Gastrocnemius medialis (tissue), 4 donors: ENCODE data around the gene PLP2. TPM values are rescaled to one million over a fixed set of nuclear protein-coding genes. Genes with fewer than 3 reads are reported as not detected.

Experiments
- ATAC-seq, 2 donors: fragments of 150-250 bp; one replicate each; pipeline ENCODE4 v1.9.1; 2016
- DNase-seq, 2 donors: peaks; one replicate each; pipeline ENCODE4 v3.0.0-alpha.2; 2019
- H3K27ac ChIP-seq, 4 donors: fragments of 200-600 bp; sonication (generic); 1 replicate in 1 of 4; 2 replicates in 3 of 4; pipeline ENCODE4 v1.5.1; 2016 to 2018; ENCODE audit warnings: mild to moderate bottlenecking in 2 of 4, moderate library complexity in 1 of 4
- H3K27me3 ChIP-seq, 3 donors: fragments of 200-600 bp; sonication (generic) in 2 of 3; 1 replicate in 1 of 3; 2 replicates in 2 of 3; pipeline versions ENCODE4 v1.5.1 to v1.6.0; 2016 to 2019; ENCODE audit warnings: mild to moderate bottlenecking in 1 of 3, moderate library complexity in 1 of 3
- H3K36me3 ChIP-seq, 2 donors: fragments of 200-600 bp; sonication (generic) in 1 of 2; one replicate each; pipeline ENCODE4 v1.5.1; 2017 to 2018
- H3K4me1 ChIP-seq, 2 donors: fragments of 200-600 bp; sonication (generic) in 1 of 2; one replicate each; pipeline ENCODE4 v1.5.1; 2016 to 2017; ENCODE audit warnings: mild to moderate bottlenecking in 2 of 2
- H3K4me3 ChIP-seq, 4 donors: fragments of 200-600 bp; sonication (generic) in 3 of 4; 1 replicate in 1 of 4; 2 replicates in 3 of 4; pipeline ENCODE4 v1.5.1; 2016 to 2019; ENCODE audit warnings: mild to moderate bottlenecking in 2 of 4
- H3K9me3 ChIP-seq, 3 donors: fragments of 200-600 bp; sonication (generic) in 2 of 3; 1 replicate in 1 of 3; 2 replicates in 2 of 3; pipeline ENCODE4 v1.5.1; 2016 to 2019
- CTCF ChIP-seq, 5 experiments: fragments of 450-650 bp in 3 of 5; fragments of 200-600 bp in 2 of 5; sonication (generic) in 2 of 5; IDR thresholded peaks in 4 of 5; conservative IDR thresholded peaks in 1 of 5; 1 replicate in 4 of 5; 2 replicates in 1 of 5; pipeline ENCODE4 v1.5.1; 2016 to 2019; ENCODE audit warnings: antibody characterized with exemption in 5 of 5, mild to moderate bottlenecking in 3 of 5, moderate library complexity in 3 of 5
- POLR2A ChIP-seq, 2 donors: fragments of 450-650 bp; IDR thresholded peaks; one replicate each; pipeline ENCODE4 v1.6.1; 2017; ENCODE audit warnings: antibody characterized with exemption in 2 of 2, mild to moderate bottlenecking in 2 of 2, moderate library complexity in 2 of 2
- in situ Hi-C, 4 donors: fragments of 200-750 bp; cut with MboI; loops; one replicate each; pipeline versions ENCODE4 v1.15.0 to v1.8.0; 2017; ENCODE audit warnings: low sequenced_read_pairs in 4 of 4
- intact Hi-C: fragments of 100-400 bp; cut with DNase I; formaldehyde crosslinking; loops from one replicate; pipeline ENCODE4 v1.15.1; 2023; ENCODE audit warnings: low total_unique reads
- total RNA-seq, 4 donors: library from RNA; depleted of rRNA; stranded (reverse); fragments of >200 nt; gene quantifications; one replicate each; pipeline versions ENCODE4 v1.1.0 to v1.2.3, GENCODE V29; 2016

Gene PLP2
- total RNA-seq, 4 donors from 2014 or later: 12.8 to 53.5 (median 32.5) TPM

- intact Hi-C loops: no loop called here
- no peak for ATAC-seq
- no peak for TF ChIP-seq POLR2A (IDR thresholded peaks at IDR 0.05)
- no peak for TF ChIP-seq CTCF (IDR thresholded peaks at IDR 0.05 in 4 of 5, conservative IDR thresholded peaks at IDR 0.05 in 1 of 5)
- Histone ChIP-seq H3K27ac (no peak overlapping the region), H3K9me3 (no peaks in the 10 kb centered on the region), H3K4me3 (no peak overlapping the region), H3K4me1 (no peaks in the 10 kb centered on the region), H3K36me3 (no peaks in the 10 kb centered on the region), H3K27me3 (no peaks in the 10 kb centered on the region)
- DNase-seq: no peak
- in situ Hi-C loops: no loop called here
These were observed 50.2 kb downstream of the PLP2 start for GRCh38 chrX:49221868-49222267.

Other genes with a start within 250 kb of the PLP2 start
- gene OTUD5, start 214.3 kb upstream of the PLP2 start, total RNA-seq: 10 to 100 TPM; 22.2 to 32.2 (median 28.5) TPM
- 1 to 10 TPM in 1 of 4 donors, under 1 TPM in 3; 0.09 to 1.2 (median 0.77) TPM for gene KCND1, start 200.1 kb upstream of the PLP2 start, total RNA-seq
- gene GRIPAP1, start 169.6 kb upstream of the PLP2 start, total RNA-seq: 10 to 100 TPM in 2 of 4 donors, 1 to 10 TPM in 2; 8.6 to 19.3 (median 10.1) TPM
- 10 to 100 TPM; 29.3 to 44.5 (median 34.7) TPM for gene TFE3, start 128.5 kb upstream of the PLP2 start, total RNA-seq
- under 1 TPM; 0.07 to 0.55 (median 0.40) TPM for gene CCDC120, start 112.9 kb upstream of the PLP2 start, total RNA-seq
- 1 to 10 TPM; 4.5 to 6.6 (median 4.7) TPM for gene PRAF2, start 97.9 kb upstream of the PLP2 start, total RNA-seq
- 100 to 1,000 TPM in 3 of 4 donors, 10 to 100 TPM in 1; 98.2 to 125 (median 105) TPM for gene WDR45, start 92.0 kb upstream of the PLP2 start, total RNA-seq
- 10 to 100 TPM; 35.2 to 41.3 (median 38.9) TPM for gene GPKOW, start 48.2 kb upstream of the PLP2 start, total RNA-seq
- gene MAGIX, start 9.1 kb upstream of the PLP2 start, total RNA-seq: 1 to 10 TPM; 2.7 to 7.3 (median 5.3) TPM
- gene PRICKLE3, start 14.5 kb downstream of the PLP2 start, total RNA-seq: 10 to 100 TPM in 3 of 4 donors, 1 to 10 TPM in 1; 9.1 to 33.1 (median 21.3) TPM
- gene SYP, start 28.3 kb downstream of the PLP2 start, total RNA-seq: 1 to 10 TPM in 1 of 4 donors, under 1 TPM in 3; 0.15 to 3.9 (median 0.40) TPM
- gene CACNA1F, start 61.4 kb downstream of the PLP2 start, total RNA-seq: not detected
- 10 to 100 TPM; 11.1 to 22.0 (median 17.0) TPM for gene CCDC22, start 63.6 kb downstream of the PLP2 start, total RNA-seq
- gene FOXP3, start 92.8 kb downstream of the PLP2 start, total RNA-seq: not detected
- gene PPP1R3F, start 97.9 kb downstream of the PLP2 start, total RNA-seq: 10 to 100 TPM; 24.0 to 49.6 (median 34.2) TPM
- gene GAGE10, start 131.7 kb downstream of the PLP2 start, total RNA-seq: not detected
- gene GAGE12J, start 150.1 kb downstream of the PLP2 start, total RNA-seq: not detected
- gene GAGE13, start 159.7 kb downstream of the PLP2 start, total RNA-seq: not detected